GM23338 (cell line): ENCODE results near the gene METAP1D. TPM values are rescaled to one million over a fixed set of nuclear protein-coding genes. Genes with fewer than 3 reads are reported as not detected.

Experiments used
- CREB1 ChIP-seq: fragments of 250-450 bp; sonication (Bioruptor Pico); IDR thresholded peaks from 2 replicates; pipeline ENCODE4 v1.5.0; 2020; ENCODE audit warnings: low read depth, mild to moderate bottlenecking, moderate library complexity
- ETS1 ChIP-seq: IDR thresholded peaks from 2 replicates; pipeline ENCODE4 v1.6.1; 2016; ENCODE audit warnings: antibody characterized with exemption
- JUNB ChIP-seq: IDR thresholded peaks from one replicate; pipeline ENCODE4 v1.6.1; 2016; ENCODE audit warnings: antibody characterized with exemption; ENCODE audit not compliant: unreplicated experiment
- REST ChIP-seq: IDR thresholded peaks from one replicate; pipeline ENCODE4 v1.6.1; 2018; ENCODE audit warnings: antibody characterized with exemption; ENCODE audit not compliant: unreplicated experiment
- STAT1 ChIP-seq: IDR thresholded peaks from one replicate; pipeline ENCODE4 v1.6.1; 2016; ENCODE audit warnings: antibody characterized with exemption; ENCODE audit not compliant: unreplicated experiment
- ZNF114 ChIP-seq: fragments of 250-450 bp; sonication (Bioruptor Pico); IDR thresholded peaks from 2 replicates; pipeline ENCODE4 v1.5.0; 2020; ENCODE audit warnings: mild to moderate bottlenecking, moderate library complexity
- ZNF462 ChIP-seq: fragments of 250-450 bp; sonication (Bioruptor Pico); IDR thresholded peaks from 2 replicates; pipeline ENCODE4 v1.5.0; 2020; ENCODE audit warnings: mild to moderate bottlenecking, moderate library complexity
- polyA plus RNA-seq: library from polyadenylated mRNA; unstranded; fragments of >200 nt; fragmentation: Nextera tagmentation; extraction: Ambion mirVana; gene quantifications from 2 replicates; pipeline ENCODE4 v1.2.1, GENCODE V29; 2016
- total RNA-seq: library from RNA; depleted of rRNA; stranded (reverse); fragments of >200 nt; shearing (Covaris generic); gene quantifications from 2 replicates; pipeline ENCODE4 v1.2.3, GENCODE V29; 2014

Gene METAP1D
- total and polyA plus RNA-seq, 2 experiments from 2014 or later: 12.8 to 15.5 TPM

- no peak for TF ChIP-seq ZNF462 (CRISPR knock-in tag)
- TF ChIP-seq STAT1: no peak
- TF ChIP-seq CREB1 (CRISPR knock-in tag): no peak
- no peak for TF ChIP-seq ETS1
- TF ChIP-seq ZNF114 (CRISPR knock-in tag): no peak
- no peak for TF ChIP-seq REST
- TF ChIP-seq JUNB: no peak
Measured at GRCh38 chr2:171966235-171966634, 33.5 kb upstream of the METAP1D start (continued).
